Activated CD4-positive, alpha-beta T cell treated with anti-CD3 and anti-CD28 coated beads for 48 hours (primary cell): ENCODE results near the gene SLC22A1.
"Not testable (repeated sequence)": the region's sequence is repeated elsewhere in the genome, so short reads cannot be mapped to it uniquely, and the experiment has no call there.

ENCODE experiments used
- DNase-seq: peaks from one replicate; pipeline ENCODE4 v3.0.0-alpha.2; 2020

Gene SLC22A1

GRCh38 chr6:160140493-160140892, 18.9 kb downstream of the SLC22A1 start:
- DNase-seq = not testable (repeated sequence)

DNA sequence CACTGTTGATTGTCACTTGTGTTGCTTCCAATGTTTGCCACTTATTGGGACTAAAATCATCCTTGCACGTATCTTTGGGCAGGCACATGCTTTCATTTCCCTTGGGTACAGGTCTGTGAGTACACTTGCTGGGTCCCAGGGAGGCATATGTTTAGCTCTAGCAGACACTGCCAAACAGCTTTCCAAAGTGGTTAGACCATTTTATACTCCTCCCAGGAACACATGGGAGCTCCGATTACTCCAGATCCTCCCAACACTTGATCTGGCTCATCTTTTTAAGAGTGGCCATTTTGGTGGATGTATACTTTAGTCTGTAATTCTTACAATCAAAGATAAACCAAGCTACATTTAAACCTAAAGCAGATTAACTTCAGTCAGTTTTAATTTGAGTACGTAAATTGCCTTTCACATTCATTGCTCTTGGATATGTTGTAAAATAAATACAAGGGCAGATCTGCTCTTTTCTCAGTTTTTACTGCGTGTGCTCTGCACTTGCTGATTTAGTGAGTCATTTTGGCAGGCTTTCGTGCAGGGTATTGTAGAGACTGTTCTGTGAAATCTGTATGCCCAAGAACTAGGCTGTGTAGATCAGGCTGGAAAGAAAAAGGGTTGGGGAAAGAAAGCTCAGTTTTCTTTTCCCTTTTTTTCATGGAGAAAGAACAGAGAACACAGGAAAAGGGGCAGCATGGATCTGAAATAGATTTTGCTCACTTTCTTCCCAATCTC, 19.5 kb downstream of the SLC22A1 start:
- DNase-seq = no peak

- no peak for DNase-seq
Observed at GRCh38 chr6:160142115-160142715, 20.6 kb downstream of the SLC22A1 start.

- DNase-seq = no peak
Observed at GRCh38 chr6:160146454-160147145, 25.0 kb downstream of the SLC22A1 start.

- no peak for DNase-seq
Observed at GRCh38 chr6:160147146-160147536, 25.5 kb downstream of the SLC22A1 start.

GRCh38 chr6:160154471-160154870, 32.9 kb downstream of the SLC22A1 start:
- DNase-seq = no peak

- DNase-seq = no peak
Observed at GRCh38 chr6:160156842-160157241, 35.2 kb downstream of the SLC22A1 start.

- DNase-seq = no peak
Observed at GRCh38 chr6:160160450-160160849, 38.8 kb downstream of the SLC22A1 start.

DNA sequence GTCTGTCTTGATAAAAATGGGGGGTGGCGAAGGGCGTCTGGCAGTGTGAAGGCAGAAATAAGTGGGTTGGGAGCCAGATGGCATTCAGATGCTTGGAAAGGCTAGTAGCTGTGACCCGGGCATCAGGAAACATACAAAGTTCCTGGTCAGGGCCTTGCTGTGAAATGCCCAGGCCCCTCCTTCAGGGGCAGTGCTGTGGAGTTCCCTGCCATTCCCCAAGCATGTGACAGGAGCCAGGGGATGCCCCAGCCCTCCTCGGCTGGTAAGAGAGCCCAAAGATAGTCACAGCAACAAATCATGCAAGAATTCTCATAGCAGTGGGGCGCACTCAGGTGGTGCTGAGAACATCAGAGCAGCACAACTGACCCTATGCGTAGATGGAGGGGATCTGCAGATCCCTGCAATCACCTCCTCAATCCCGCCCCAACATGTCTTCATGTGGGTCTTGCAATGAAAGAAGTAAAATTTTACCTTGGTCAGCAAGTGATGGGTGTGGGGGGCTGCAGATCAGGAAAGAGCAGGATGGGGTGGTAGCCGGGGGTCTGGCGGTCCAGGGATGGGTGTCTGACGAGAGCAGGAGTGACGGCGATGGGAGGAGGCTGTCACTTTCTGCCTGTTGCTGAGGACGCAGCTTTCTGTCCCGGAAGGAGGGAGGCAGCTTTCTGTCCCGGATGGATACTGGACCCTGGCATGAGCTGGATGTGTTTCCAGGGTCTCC, 39.5 kb downstream of the SLC22A1 start:
- no peak for DNase-seq

- DNase-seq = no peak
Observed at GRCh38 chr6:160161647-160161986, 40.0 kb downstream of the SLC22A1 start.

GRCh38 chr6:160162030-160162566, 40.5 kb downstream of the SLC22A1 start:
- no peak for DNase-seq

DNA sequence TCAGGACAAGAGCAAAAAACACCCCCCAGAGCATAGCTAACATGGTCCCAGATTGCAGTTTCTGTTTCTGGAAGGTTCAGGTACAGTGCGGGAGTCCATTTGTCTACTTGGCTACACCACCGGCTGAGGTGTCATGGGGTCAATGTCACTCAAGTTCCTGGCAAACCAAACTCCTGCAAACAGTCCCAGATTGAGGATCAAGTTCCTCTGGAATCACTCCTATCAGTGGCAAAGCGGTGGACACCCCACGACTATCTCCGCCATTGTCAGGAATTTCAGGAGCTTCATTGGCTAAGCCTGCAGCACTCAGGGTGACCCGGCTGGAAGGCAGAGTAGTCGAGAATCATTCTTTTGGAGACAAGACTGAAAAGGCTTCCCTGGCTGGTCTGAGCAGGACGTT, 41.8 kb downstream of the SLC22A1 start:
- no peak for DNase-seq

DNA sequence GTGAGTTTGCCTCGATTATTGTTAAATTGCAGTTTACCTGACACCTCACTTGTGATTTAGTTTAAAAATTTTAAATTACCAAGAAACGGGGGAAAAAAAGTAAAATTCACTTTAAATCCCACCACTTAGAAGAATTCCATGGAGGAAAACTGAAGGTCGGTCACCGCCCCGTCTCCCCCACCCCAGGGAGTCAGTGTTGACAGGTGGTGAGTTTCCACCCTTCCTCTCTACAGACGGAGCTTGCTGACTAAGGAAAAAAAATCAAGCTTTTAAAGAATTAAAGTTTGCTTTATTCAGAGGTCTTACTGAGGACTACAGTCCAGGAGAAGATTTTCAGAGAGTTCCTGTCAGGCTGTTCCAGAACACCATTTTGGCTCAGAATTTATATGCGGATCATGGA, 42.3 kb downstream of the SLC22A1 start:
- DNase-seq = no peak

DNA sequence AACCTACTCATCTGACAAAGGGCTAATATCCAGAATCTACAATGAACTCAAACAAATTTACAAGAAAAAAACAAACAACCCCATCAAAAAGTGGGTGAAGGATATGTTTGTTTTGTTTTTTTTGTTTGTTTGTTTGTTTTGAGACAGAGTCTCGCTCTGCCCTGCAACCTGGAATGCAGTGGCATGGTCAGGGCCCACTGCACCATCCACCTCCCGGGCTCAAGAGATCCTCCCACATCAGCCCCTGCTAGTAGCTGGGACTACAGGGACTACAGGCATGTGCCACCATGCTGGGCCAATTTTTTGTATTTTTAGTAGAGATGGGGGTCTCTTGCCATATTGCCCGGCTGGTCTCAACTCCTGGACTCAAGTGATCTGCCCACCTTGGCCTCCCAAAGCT, 44.3 kb downstream of the SLC22A1 start:
- not testable (repeated sequence) for DNase-seq

DNA sequence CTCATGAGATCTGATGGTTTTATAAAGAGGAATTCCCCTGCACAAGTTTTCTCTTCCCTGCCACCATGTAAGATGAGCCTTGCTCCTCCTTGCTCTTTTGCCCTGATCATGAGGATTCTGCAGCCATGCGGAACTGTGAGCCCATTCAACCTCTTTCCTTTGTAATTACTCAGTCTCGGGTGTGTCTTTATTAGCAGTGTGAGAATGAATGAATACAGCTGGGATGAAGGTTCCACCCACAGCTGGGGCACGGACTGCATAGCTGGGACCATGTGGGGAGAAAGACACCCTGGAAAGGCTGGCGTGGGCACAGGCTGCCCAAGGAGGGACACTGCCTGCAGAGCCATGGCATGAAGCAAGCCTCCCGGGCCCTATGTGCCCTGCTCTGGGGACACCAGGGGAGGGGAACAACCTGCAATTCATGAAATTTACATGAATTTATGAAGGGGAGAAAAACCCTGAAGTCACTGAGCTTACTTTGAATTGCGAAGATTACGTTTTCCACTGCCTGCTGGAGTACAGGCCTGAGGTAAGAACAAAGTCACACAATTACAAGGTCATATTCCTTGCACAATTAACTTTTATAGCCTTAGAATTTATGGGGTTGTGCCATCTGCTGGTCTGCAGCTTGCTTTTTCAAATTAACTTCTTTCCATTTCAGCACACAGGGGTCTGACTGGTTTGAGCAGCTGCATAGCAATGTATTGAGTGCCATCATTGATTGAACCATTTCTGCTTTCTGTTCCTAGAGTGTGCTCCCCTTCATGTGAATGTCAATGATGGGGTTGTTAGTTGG, 46.2 kb downstream of the SLC22A1 start:
- no peak for DNase-seq

GRCh38 chr6:160170018-160170680, 48.5 kb downstream of the SLC22A1 start:
- DNase-seq = no peak

DNA sequence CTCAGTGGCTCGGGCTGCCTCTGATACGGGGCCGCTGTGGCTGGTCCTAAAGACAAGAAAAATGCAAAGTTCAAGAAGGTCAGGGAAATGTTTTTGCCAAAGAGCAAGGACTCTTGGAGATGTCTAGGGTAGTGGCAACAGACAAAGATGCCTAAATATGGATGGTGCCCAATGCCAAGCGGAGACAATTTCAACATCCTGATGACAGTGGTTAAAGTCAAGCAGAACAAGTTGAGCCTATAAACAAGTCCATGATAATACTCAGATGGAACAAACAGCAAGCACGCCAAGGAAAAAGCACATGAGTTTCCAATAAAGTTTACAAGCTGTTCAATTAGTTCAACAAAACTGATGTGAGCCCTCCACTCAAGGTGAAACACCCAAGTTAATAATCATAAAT, 51.1 kb downstream of the SLC22A1 start:
- no peak for DNase-seq

- DNase-seq = no peak
Observed at GRCh38 chr6:160173806-160174527, 52.4 kb downstream of the SLC22A1 start.

- no peak for DNase-seq
Observed at GRCh38 chr6:160174681-160175080, 53.1 kb downstream of the SLC22A1 start.

- no peak for DNase-seq
Observed at GRCh38 chr6:160177220-160177619, 55.6 kb downstream of the SLC22A1 start.

- no peak for DNase-seq
Observed at GRCh38 chr6:160178271-160178670, 56.7 kb downstream of the SLC22A1 start.
